GM18858 (cell line): ENCODE measurements around the gene IL36B.

ENCODE experiments used
- ATAC-seq: cut with Tn5 transposase; IDR thresholded peaks from one replicate; pipeline ENCODE4 v1.9.1; 2021; ENCODE audit not compliant: unreplicated experiment

Gene IL36B

GRCh38 chr2:113056521-113056920 is 3.9 kb upstream of the IL36B start:
- ATAC-seq = no peak

- ATAC-seq = no peak
Observed at GRCh38 chr2:113054066-113054465, 1.4 kb upstream of the IL36B start.

- ATAC-seq = no peak
Observed at GRCh38 chr2:113053666-113054065, 999 bp upstream of the IL36B start.

- ATAC-seq = no peak
Observed at GRCh38 chr2:113050921-113051895, 1.5 kb downstream of the IL36B start.

- no peak for ATAC-seq
Observed at GRCh38 chr2:113046465-113046864, 6.2 kb downstream of the IL36B start.

- no peak for ATAC-seq
Observed at GRCh38 chr2:113041871-113042270, 10.8 kb downstream of the IL36B start.

- ATAC-seq = no peak
Observed at GRCh38 chr2:113039719-113040118, 12.9 kb downstream of the IL36B start.

- no peak for ATAC-seq
Observed at GRCh38 chr2:113039158-113039557, 13.5 kb downstream of the IL36B start.

- ATAC-seq = no peak
Observed at GRCh38 chr2:113038291-113038690, 14.4 kb downstream of the IL36B start.

- ATAC-seq = no peak
Observed at GRCh38 chr2:113036763-113037162, 15.9 kb downstream of the IL36B start.

- no peak for ATAC-seq
Observed at GRCh38 chr2:113034016-113034415, 18.7 kb downstream of the IL36B start.

- ATAC-seq = no peak
Observed at GRCh38 chr2:113032737-113033136, 19.9 kb downstream of the IL36B start.

- ATAC-seq = no peak
Observed at GRCh38 chr2:113028112-113028511, 24.6 kb downstream of the IL36B start.

- no peak for ATAC-seq
Observed at GRCh38 chr2:113027691-113028090, 25.0 kb downstream of the IL36B start.

GRCh38 chr2:113025737-113026136 is 26.9 kb downstream of the IL36B start:
- ATAC-seq = no peak

- ATAC-seq = no peak
Observed at GRCh38 chr2:113024764-113025163, 27.9 kb downstream of the IL36B start.

GRCh38 chr2:113021312-113021711 is 31.4 kb downstream of the IL36B start:
- ATAC-seq = no peak

GRCh38 chr2:113018509-113018908 is 34.2 kb downstream of the IL36B start:
- ATAC-seq = no peak

GRCh38 chr2:113015655-113016054 is 37.0 kb downstream of the IL36B start:
- no peak for ATAC-seq

- ATAC-seq = no peak
Observed at GRCh38 chr2:113015042-113015441, 37.6 kb downstream of the IL36B start.

- ATAC-seq = no peak
Observed at GRCh38 chr2:113014067-113014466, 38.6 kb downstream of the IL36B start.

- no peak for ATAC-seq
Observed at GRCh38 chr2:113013336-113013661, 39.4 kb downstream of the IL36B start.
